Effector memory CD8-positive, alpha-beta T cell (primary cell): ENCODE results near the gene GALNT2.

Experiments used
- ATAC-seq: fragments of 150-1000 bp; cut with Tn5 transposase; replicated peaks from 2 replicates; pipeline ENCODE4 v1.10.0; 2021; ENCODE audit warnings: mild to moderate bottlenecking, moderate library complexity
- DNase-seq, 3 experiments: peaks; one replicate each; pipeline ENCODE4 v3.0.0; 2021
- H3K27ac Mint-ChIP-seq, 2 donors: one replicate each; pipeline ENCODE4 v1.8.0; 2022; ENCODE audit warnings: mild to moderate bottlenecking in 2 of 2, mixed read lengths in 2 of 2, moderate library complexity in 2 of 2
- H3K27me3 Mint-ChIP-seq, 2 donors: one replicate each; pipeline ENCODE4 v1.8.0; 2022; ENCODE audit warnings: mixed read lengths in 2 of 2
- H3K36me3 Mint-ChIP-seq: one replicate; pipeline ENCODE4 v1.8.0; 2022; ENCODE audit warnings: mild to moderate bottlenecking, moderate library complexity, mixed read lengths; ENCODE audit not compliant: insufficient read depth
- H3K4me1 Mint-ChIP-seq, 2 donors: one replicate each; pipeline ENCODE4 v1.8.0; 2022; ENCODE audit warnings: low read depth in 2 of 2, mixed read lengths in 2 of 2
- H3K4me3 Mint-ChIP-seq, 2 donors: one replicate each; pipeline ENCODE4 v1.8.0; 2022; ENCODE audit warnings: mild to moderate bottlenecking in 2 of 2, mixed read lengths in 2 of 2, moderate library complexity in 2 of 2
- H3K9me3 Mint-ChIP-seq, 2 donors: one replicate each; pipeline ENCODE4 v1.8.0; 2022; ENCODE audit warnings: mixed read lengths in 2 of 2

The GALNT2 gene

DNA sequence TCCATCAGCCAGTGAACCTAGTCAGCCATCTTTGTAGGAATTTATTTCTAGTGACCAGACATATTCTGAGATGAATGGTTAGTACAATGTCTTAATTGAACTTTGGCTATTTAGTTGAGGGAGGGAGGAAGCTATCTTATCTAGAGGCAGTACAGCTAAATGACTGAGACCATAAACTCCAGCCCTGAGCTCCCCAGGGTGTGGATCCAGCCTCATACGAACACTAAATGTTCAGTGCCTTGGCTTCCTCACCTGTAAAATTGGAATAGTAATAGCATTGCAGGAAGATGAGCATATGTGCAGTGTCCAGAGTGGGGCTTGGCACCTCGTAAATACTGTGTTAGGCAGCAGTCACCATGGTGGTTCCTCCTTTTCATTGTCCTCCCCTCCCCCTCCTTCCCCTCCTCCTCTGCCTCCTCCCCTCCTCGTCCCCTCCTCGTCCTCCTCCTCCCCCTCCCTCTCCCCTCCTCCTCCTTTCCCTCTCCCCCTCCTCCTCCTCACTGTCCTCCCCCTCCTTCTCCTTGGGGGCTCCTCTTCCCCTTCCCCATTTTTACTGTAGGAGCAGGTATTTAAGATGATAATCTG, 108.2 kb downstream of the GALNT2 start:
- Mint-ChIP-seq H3K4me1 (peaks cover 21 to 31% of the 10 kb centered on the region in 2 donors), H3K27me3 (no peaks in the 10 kb centered on the region), H3K36me3 (peaks cover under 1% of the 10 kb centered on the region), H3K9me3 (no peaks in the 10 kb centered on the region), H3K27ac (peak overlapping the region in 1 of 2 donors; percentile 15), H3K4me3 (no peak overlapping the region)
- ATAC-seq (no peak), DNase-seq (no peak)

GRCh38 chr1:230175839-230176238, 108.8 kb downstream of the GALNT2 start:
- Mint-ChIP-seq H3K4me1 (peaks cover 17 to 26% of the 10 kb centered on the region in 2 donors), H3K9me3 (no peaks in the 10 kb centered on the region), H3K27me3 (no peaks in the 10 kb centered on the region), H3K36me3 (peaks cover 4% of the 10 kb centered on the region), H3K4me3 (peak overlapping the region in 1 of 2 donors; percentile 6), H3K27ac (peak overlapping the region in 1 of 2 donors; percentile 15)
- DNase-seq: no peak
- no peak for ATAC-seq

DNA sequence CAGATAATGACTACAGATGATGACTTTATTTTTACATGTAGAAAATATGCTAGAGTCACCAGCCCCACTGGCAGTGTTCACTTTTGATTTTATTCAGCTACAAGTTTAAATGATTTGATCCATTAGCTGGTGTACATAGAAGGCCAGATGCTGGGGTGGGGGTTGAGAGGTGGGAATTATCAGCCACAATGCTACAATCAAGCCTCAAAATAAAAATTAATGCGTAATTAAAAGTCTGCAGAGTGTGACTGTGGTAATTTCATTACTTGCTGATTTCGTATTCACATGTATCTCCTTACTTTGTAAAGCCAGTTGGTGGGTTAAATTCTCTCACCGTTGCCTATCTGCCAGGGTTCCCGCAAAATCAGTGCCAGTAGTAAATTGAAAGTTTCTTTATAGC, 109.3 kb downstream of the GALNT2 start:
- ATAC-seq: no peak

DNA sequence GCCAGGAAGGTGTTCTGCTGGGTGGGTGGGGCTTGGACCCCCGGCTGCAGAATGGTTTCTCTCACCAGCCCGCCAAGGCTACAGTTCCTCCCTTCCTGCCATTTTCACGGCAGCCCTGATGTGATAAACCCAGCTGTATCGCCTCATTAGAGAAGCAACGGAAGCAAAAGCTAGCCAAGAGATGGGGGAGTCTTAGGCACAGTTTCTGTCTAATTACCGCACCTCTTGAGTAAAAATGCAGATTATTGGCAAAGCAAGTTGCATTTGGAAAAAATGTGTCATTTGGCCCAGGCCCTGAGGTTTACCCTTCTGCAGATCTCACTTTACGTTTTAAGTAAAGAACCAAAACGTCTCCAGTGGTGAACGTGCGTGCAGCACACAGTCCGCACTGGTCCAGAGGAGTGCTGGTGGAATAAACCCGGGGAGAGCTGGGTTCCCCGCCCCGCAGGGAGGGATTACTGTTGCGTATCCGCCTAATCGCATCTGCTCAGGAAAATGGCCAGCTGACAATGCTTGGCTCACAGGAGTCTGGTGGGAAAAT, 109.9 kb downstream of the GALNT2 start:
- H3K4me3 Mint-ChIP-seq: peak overlapping the region; percentile 17 to 53
- peak in 1 of 3 experiments; percentile 10 for DNase-seq

More for the DNA sequence above, 109.3 kb downstream of the GALNT2 start:
- no peak for DNase-seq
- H3K4me3 Mint-ChIP-seq: peak overlapping the region in 1 of 2 donors; percentile 53
- peaks cover 17 to 29% of the 10 kb centered on the region in 2 donors for H3K4me1 Mint-ChIP-seq
- no peaks in the 10 kb centered on the region for H3K9me3 Mint-ChIP-seq
- peaks cover 4% of the 10 kb centered on the region for H3K36me3 Mint-ChIP-seq
- no peaks in the 10 kb centered on the region for H3K27me3 Mint-ChIP-seq
- peak overlapping the region in 1 of 2 donors; percentile 15 for H3K27ac Mint-ChIP-seq

GRCh38 chr1:230179249-230179648, 112.2 kb downstream of the GALNT2 start:
- Mint-ChIP-seq H3K27me3 (no peaks in the 10 kb centered on the region), H3K36me3 (peaks cover 4% of the 10 kb centered on the region), H3K4me1 (peaks cover 15 to 28% of the 10 kb centered on the region in 2 donors), H3K9me3 (no peaks in the 10 kb centered on the region), H3K27ac (no peak overlapping the region), H3K4me3 (no peak overlapping the region)
- DNase-seq: no peak
- no peak for ATAC-seq

More for the DNA sequence above, 109.9 kb downstream of the GALNT2 start:
- H3K9me3 Mint-ChIP-seq: no peaks in the 10 kb centered on the region
- H3K36me3 Mint-ChIP-seq: peaks cover 4% of the 10 kb centered on the region
- H3K27ac Mint-ChIP-seq: peak overlapping the region in 1 of 2 donors; percentile 38
- ATAC-seq: peak; percentile 26
- H3K27me3 Mint-ChIP-seq: no peaks in the 10 kb centered on the region
- H3K4me1 Mint-ChIP-seq: peaks cover 17 to 29% of the 10 kb centered on the region in 2 donors

DNA sequence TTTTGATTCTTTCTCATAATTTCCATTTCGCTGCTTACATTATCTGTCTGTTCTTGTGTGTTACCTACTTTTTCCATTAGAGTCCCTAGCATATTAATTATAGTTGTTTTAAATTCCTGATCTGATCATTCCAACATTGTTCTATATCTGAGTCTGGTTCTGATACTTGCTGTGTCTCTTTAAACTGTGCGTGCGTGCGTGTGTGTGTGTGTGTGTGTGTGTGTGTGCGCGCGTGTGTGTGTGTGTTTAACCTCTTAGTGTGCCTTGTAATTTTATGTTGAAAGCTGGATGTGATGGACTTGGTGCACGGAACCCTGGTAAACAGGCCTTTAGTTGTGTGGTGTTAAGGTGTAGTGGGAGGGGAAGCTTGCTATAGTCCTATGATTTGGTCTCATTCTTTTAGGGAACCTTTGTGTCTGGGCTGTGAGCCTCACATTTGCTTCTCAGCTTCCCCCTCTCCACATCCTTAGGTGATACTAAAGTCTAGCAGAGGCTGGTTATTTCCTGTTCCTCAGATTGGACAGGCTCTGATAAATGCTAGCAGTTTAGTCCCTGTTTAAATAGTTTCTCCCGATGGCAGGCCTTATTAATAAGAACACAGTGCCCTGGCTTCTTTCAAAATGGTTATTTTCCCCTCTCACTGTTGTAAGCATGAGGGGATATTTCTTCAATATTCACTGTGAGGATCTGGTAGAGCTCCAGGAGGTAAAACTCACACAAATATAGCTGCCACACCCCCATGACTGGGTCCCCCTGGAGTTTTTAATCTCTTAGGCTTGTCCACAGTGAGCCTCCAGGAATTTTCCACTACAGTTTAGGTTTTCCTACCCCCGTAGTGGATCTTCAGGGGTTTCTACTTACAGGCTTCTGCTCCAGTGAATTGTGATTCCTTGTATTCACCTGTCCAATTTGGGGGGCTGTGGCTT, 118.3 kb downstream of the GALNT2 start:
- no peak overlapping the region for H3K4me3 Mint-ChIP-seq
- no peaks in the 10 kb centered on the region for H3K27me3 Mint-ChIP-seq
- H3K27ac Mint-ChIP-seq: peak overlapping the region; percentile 16 to 23
- ATAC-seq (no peak), DNase-seq (no peak)
- peaks cover 24 to 28% of the 10 kb centered on the region in 2 donors for H3K4me1 Mint-ChIP-seq
- peaks cover 3% of the 10 kb centered on the region for H3K36me3 Mint-ChIP-seq
- H3K9me3 Mint-ChIP-seq: peaks cover 0 to 1% of the 10 kb centered on the region in 2 donors

- DNase-seq (no peak), ATAC-seq (no peak)
- Mint-ChIP-seq H3K4me3 (peak overlapping the region; percentile 34 to 60), H3K4me1 (peaks cover 24% of the 10 kb centered on the region in 2 donors), H3K27ac (peak overlapping the region; percentile 42 to 80), H3K9me3 (peaks cover 0 to 1% of the 10 kb centered on the region in 2 donors), H3K27me3 (no peaks in the 10 kb centered on the region), H3K36me3 (no peaks in the 10 kb centered on the region)
Measured at GRCh38 chr1:230186003-230186863, 119.2 kb downstream of the GALNT2 start.

DNA sequence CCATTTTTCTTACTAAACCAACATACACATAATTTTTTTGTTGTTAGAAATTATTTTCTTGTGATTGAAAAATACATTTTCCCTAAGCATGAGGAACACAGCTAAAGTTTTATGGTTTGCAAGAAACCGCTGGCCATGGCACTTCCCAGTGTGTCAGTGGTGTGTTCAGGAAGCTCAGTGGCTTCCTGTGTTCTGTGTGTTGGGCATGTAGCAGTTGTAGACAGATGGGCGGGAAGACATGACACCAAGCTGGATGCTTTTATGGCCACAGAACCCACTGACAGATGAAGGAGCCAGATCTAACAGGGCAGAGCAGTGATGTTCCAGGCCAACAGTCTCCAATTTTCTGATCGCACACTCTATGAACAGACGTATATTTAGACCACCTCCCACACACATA, 119.8 kb downstream of the GALNT2 start:
- H3K9me3 Mint-ChIP-seq: peaks cover 0 to 1% of the 10 kb centered on the region in 2 donors
- DNase-seq: no peak
- ATAC-seq: peak; percentile 72
- peak overlapping the region; percentile 42 to 80 for H3K27ac Mint-ChIP-seq
- no peaks in the 10 kb centered on the region for H3K36me3 Mint-ChIP-seq
- H3K27me3 Mint-ChIP-seq: no peaks in the 10 kb centered on the region
- H3K4me1 Mint-ChIP-seq: peaks cover 24% of the 10 kb centered on the region in 2 donors
- H3K4me3 Mint-ChIP-seq: peak overlapping the region; percentile 34 to 60

DNA sequence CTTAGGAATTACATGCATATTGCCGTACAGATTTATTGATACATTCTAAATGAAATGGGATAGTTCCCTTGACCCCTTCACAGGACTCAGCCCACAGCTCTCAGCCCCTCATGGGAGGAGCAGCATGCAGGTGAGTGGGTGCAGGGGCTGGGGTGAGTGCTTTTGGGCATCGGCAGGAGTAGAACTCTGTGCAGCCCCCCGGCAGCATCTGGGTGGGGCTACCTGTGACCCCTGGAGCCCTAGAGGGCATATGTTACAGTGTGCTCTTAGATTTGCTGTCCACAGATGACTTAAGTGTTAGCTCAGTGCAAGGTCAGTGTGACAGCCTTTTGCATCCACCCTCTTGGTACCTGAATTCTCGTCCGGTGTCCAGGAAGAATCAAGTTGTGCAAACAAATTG, 120.3 kb downstream of the GALNT2 start:
- Mint-ChIP-seq H3K27me3 (no peaks in the 10 kb centered on the region), H3K9me3 (peaks cover 0 to 1% of the 10 kb centered on the region in 2 donors), H3K36me3 (no peaks in the 10 kb centered on the region), H3K4me3 (peak overlapping the region; percentile 34 to 60), H3K27ac (peak overlapping the region; percentile 42 to 80), H3K4me1 (peaks cover 24% of the 10 kb centered on the region in 2 donors)
- DNase-seq (no peak), ATAC-seq (no peak)

DNA sequence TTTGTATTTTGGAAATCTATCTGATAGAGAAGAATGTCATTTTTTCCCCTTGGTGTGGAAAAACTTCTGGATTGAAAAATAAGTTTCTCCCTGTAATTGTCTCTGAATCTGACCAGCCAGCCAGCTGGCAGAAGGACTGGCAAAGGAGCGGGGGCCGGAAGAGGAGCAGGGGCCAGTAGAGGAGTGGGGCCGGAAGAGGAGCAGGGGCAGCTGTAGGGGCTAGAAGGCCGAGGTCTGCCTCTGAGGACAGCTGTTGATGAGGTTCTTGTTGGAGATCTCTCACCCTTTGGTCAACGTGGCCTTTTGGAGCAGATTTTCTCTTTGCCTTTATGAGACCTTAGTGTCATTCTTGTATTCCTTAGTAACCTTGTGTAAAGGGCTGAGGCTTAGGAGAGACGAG, 121.8 kb downstream of the GALNT2 start:
- ATAC-seq (no peak), DNase-seq (no peak)
- Mint-ChIP-seq H3K4me1 (peaks cover 24% of the 10 kb centered on the region in 2 donors), H3K4me3 (no peak overlapping the region), H3K27me3 (no peaks in the 10 kb centered on the region), H3K27ac (peak overlapping the region in 1 of 2 donors; percentile 14), H3K9me3 (peaks cover 0 to 1% of the 10 kb centered on the region in 2 donors), H3K36me3 (peaks cover 4% of the 10 kb centered on the region)

DNA sequence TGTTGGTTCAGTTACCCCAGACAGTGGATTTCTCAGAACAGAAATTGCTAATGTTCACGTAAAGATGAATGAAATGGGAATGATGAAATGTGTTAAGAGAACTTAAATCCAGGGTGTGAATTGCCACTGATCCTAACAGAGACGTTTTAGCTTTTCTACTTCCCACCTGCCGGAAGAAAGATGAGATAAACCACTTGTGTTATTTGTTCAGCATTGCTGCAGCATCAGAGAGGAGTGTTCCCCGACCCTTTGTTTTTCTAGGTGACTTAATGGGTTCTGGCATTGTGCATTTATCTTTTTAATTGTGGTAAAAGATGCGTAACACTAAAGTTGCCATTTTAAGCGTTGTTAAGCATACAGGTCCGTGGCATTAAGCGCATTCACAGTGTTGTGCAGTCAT, 122.3 kb downstream of the GALNT2 start:
- H3K9me3 Mint-ChIP-seq: peaks cover 0 to 1% of the 10 kb centered on the region in 2 donors
- H3K4me3 Mint-ChIP-seq: no peak overlapping the region
- DNase-seq (no peak), ATAC-seq (no peak)
- no peaks in the 10 kb centered on the region for H3K27me3 Mint-ChIP-seq
- peak overlapping the region in 1 of 2 donors; percentile 17 for H3K27ac Mint-ChIP-seq
- H3K36me3 Mint-ChIP-seq: peaks cover 4% of the 10 kb centered on the region
- peaks cover 24 to 27% of the 10 kb centered on the region in 2 donors for H3K4me1 Mint-ChIP-seq

DNA sequence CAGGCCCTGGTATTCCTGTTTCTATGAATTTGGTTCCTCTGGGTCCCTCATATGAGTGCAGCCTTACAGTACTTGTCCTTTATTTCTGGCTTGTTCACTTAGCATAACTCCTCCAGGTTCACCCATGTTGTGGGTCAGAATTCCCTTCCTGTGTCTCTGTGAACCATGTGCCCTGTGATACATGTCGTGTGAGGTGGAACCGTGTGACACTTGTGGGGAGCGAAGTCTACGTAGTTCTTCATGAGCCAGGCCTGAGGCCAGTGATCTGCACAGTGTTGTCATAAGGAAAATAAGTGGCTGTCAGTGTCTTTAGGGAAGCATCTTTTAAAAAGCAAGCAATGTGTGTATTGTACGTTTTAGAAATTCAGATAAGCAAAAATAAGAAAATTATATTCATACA, 122.8 kb downstream of the GALNT2 start:
- H3K4me1 Mint-ChIP-seq: peaks cover 28 to 31% of the 10 kb centered on the region in 2 donors

More for the DNA sequence above, 122.8 kb downstream of the GALNT2 start:
- peak overlapping the region in 1 of 2 donors; percentile 17 for H3K27ac Mint-ChIP-seq
- H3K36me3 Mint-ChIP-seq: peaks cover 4% of the 10 kb centered on the region
- ATAC-seq (no peak), DNase-seq (no peak)
- H3K4me3 Mint-ChIP-seq: no peak overlapping the region
- H3K27me3 Mint-ChIP-seq: no peaks in the 10 kb centered on the region
- H3K9me3 Mint-ChIP-seq: no peaks in the 10 kb centered on the region
